Muscle layer of duodenum (tissue), 2 donors: ENCODE measurements around the gene ZMIZ1.

ENCODE experiments used
- H3K27ac ChIP-seq: one replicate; pipeline ENCODE4 v1.7.0; 2013; ENCODE audit warnings: mild to moderate bottlenecking, low read length
- H3K27me3 ChIP-seq: one replicate; pipeline ENCODE4 v1.7.0; 2013; ENCODE audit warnings: low read depth, mild to moderate bottlenecking, control low read depth, low read length
- H3K36me3 ChIP-seq, 2 donors: one replicate each; pipeline ENCODE4 v1.7.0; 2013; ENCODE audit warnings: low read length in 2 of 2, control low read depth in 1 of 2, mild to moderate bottlenecking in 1 of 2; ENCODE audit not compliant: insufficient read depth in 2 of 2, control insufficient read depth in 1 of 2
- H3K4me1 ChIP-seq, 2 donors: one replicate each; pipeline ENCODE4 v1.7.0; 2013; ENCODE audit warnings: low read length in 2 of 2, mild to moderate bottlenecking in 2 of 2, control low read depth in 1 of 2, moderate library complexity in 1 of 2; ENCODE audit not compliant: insufficient read depth in 2 of 2, control insufficient read depth in 1 of 2
- H3K4me3 ChIP-seq, 2 donors: one replicate each; pipeline ENCODE4 v1.7.0; 2013; ENCODE audit warnings: low read length in 2 of 2, low read depth in 1 of 2, mild to moderate bottlenecking in 1 of 2
- H3K9me3 ChIP-seq, 2 donors: one replicate each; pipeline ENCODE4 v1.7.0; 2013; ENCODE audit warnings: low read length in 2 of 2, control low read depth in 1 of 2, mild to moderate bottlenecking in 1 of 2; ENCODE audit not compliant: control insufficient read depth in 1 of 2
- donor health status: healthy.

The ZMIZ1 gene

GRCh38 chr10:79293841-79294581, 225.2 kb downstream of the ZMIZ1 start:
- H3K9me3 ChIP-seq = no peaks in the 10 kb centered on the region
- H3K27ac ChIP-seq = peak overlapping the region; percentile 58
- peaks cover 0 to 17% of the 10 kb centered on the region in 2 donors for H3K4me1 ChIP-seq
- peaks cover 59 to 94% of the 10 kb centered on the region in 2 donors for H3K36me3 ChIP-seq
- H3K27me3 ChIP-seq = no peaks in the 10 kb centered on the region
- no peak overlapping the region for H3K4me3 ChIP-seq

GRCh38 chr10:79295563-79295962, 226.8 kb downstream of the ZMIZ1 start:
- Histone ChIP-seq H3K27ac (peak overlapping the region; percentile 8), H3K27me3 (no peaks in the 10 kb centered on the region), H3K4me1 (peaks cover 0 to 17% of the 10 kb centered on the region in 2 donors), H3K4me3 (no peak overlapping the region), H3K9me3 (no peaks in the 10 kb centered on the region), H3K36me3 (peaks cover 69 to 99% of the 10 kb centered on the region in 2 donors)

GRCh38 chr10:79296431-79296830, 227.7 kb downstream of the ZMIZ1 start:
- no peaks in the 10 kb centered on the region for H3K9me3 ChIP-seq
- H3K27ac ChIP-seq = no peak overlapping the region
- H3K4me3 ChIP-seq = no peak overlapping the region
- no peaks in the 10 kb centered on the region for H3K27me3 ChIP-seq
- H3K36me3 ChIP-seq = peaks cover 68 to 99% of the 10 kb centered on the region in 2 donors
- H3K4me1 ChIP-seq = peaks cover 0 to 17% of the 10 kb centered on the region in 2 donors

GRCh38 chr10:79298403-79299244, 229.9 kb downstream of the ZMIZ1 start:
- no peaks in the 10 kb centered on the region for H3K9me3 ChIP-seq
- no peak overlapping the region for H3K4me3 ChIP-seq
- peaks cover 0 to 7% of the 10 kb centered on the region in 2 donors for H3K4me1 ChIP-seq
- peaks cover 66 to 96% of the 10 kb centered on the region in 2 donors for H3K36me3 ChIP-seq
- H3K27ac ChIP-seq = peak overlapping the region; percentile 16
- H3K27me3 ChIP-seq = no peaks in the 10 kb centered on the region

GRCh38 chr10:79299397-79300241, 230.9 kb downstream of the ZMIZ1 start:
- Histone ChIP-seq H3K9me3 (no peaks in the 10 kb centered on the region), H3K36me3 (peaks cover 71 to 96% of the 10 kb centered on the region in 2 donors), H3K4me3 (no peak overlapping the region), H3K4me1 (peaks cover 0 to 1% of the 10 kb centered on the region in 2 donors), H3K27me3 (no peaks in the 10 kb centered on the region), H3K27ac (no peak overlapping the region)

GRCh38 chr10:79300711-79301110, 231.9 kb downstream of the ZMIZ1 start:
- Histone ChIP-seq H3K27ac (no peak overlapping the region), H3K4me1 (no peaks in the 10 kb centered on the region), H3K36me3 (peaks cover 73 to 96% of the 10 kb centered on the region in 2 donors), H3K4me3 (no peak overlapping the region), H3K27me3 (no peaks in the 10 kb centered on the region), H3K9me3 (no peaks in the 10 kb centered on the region)

- Histone ChIP-seq H3K9me3 (no peaks in the 10 kb centered on the region), H3K27me3 (no peaks in the 10 kb centered on the region)
Measured at GRCh38 chr10:79301754-79302530, 233.2 kb downstream of the ZMIZ1 start.

GRCh38 chr10:79303631-79304478, 235.1 kb downstream of the ZMIZ1 start:
- no peaks in the 10 kb centered on the region for H3K4me1 ChIP-seq
- H3K27ac ChIP-seq = no peak overlapping the region
- H3K9me3 ChIP-seq = no peaks in the 10 kb centered on the region
- peaks cover 83 to 96% of the 10 kb centered on the region in 2 donors for H3K36me3 ChIP-seq
- no peak overlapping the region for H3K4me3 ChIP-seq
- H3K27me3 ChIP-seq = no peaks in the 10 kb centered on the region

More at GRCh38 chr10:79301754-79302530, 233.2 kb downstream of the ZMIZ1 start:
- Histone ChIP-seq H3K4me1 (no peaks in the 10 kb centered on the region), H3K36me3 (peaks cover 79 to 96% of the 10 kb centered on the region in 2 donors), H3K4me3 (no peak overlapping the region), H3K27ac (no peak overlapping the region)

- no peak overlapping the region for H3K27ac ChIP-seq
Measured at GRCh38 chr10:79304479-79305087, 235.8 kb downstream of the ZMIZ1 start.

More at GRCh38 chr10:79304479-79305087, 235.8 kb downstream of the ZMIZ1 start:
- Histone ChIP-seq H3K4me3 (no peak overlapping the region), H3K36me3 (peaks cover 84 to 96% of the 10 kb centered on the region in 2 donors), H3K9me3 (no peaks in the 10 kb centered on the region), H3K27me3 (no peaks in the 10 kb centered on the region), H3K4me1 (no peaks in the 10 kb centered on the region)
